M059J (cell line): ENCODE measurements around the gene UBTFL1. TPM values are rescaled to one million over a fixed set of nuclear protein-coding genes. Genes with fewer than 3 reads are reported as not detected.
"Not testable (repeated sequence)": the region's sequence is repeated elsewhere in the genome, so short reads cannot be mapped to it uniquely, and the experiment has no call there.

Source experiments
- DNase-seq: peaks from one replicate; pipeline ENCODE4 v3.0.0-alpha.2; 2012; ENCODE audit warnings: low read depth
- total RNA-seq: library from RNA; depleted of rRNA; stranded (reverse); fragments of >200 nt; shearing (Covaris generic); gene quantifications from 2 replicates; pipeline ENCODE4 v1.2.3, GENCODE V29; 2014; rRNA removed

UBTFL1 gene, protein sequence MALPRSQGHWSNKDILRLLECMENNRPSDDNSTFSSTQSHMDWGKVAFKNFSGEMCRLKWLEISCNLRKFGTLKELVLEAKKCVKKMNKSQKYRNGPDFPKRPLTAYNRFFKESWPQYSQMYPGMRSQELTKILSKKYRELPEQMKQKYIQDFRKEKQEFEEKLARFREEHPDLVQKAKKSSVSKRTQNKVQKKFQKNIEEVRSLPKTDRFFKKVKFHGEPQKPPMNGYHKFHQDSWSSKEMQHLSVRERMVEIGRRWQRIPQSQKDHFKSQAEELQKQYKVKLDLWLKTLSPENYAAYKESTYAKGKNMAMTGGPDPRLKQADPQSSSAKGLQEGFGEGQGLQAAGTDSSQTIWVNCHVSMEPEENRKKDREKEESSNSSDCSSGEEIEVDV
- not detected in 2 replicates for total RNA-seq

DNA sequence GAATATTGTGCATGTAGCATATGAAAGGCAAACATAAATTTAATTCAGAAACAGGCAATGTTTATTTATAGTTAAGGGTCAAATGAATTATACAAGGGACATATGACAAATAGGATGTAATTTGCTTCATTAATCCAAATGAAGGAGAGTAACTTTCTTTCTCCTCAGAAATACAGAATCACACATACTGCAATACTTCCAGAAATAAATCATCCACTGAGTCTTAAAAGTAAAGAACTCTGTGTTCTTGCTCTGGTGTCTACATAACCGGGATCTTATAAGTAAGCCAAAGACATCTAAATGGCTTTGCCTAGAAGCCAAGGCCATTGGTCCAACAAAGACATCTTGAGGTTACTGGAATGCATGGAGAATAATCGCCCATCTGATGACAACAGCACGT lies at the start of gene UBTFL1:
TSS of gene UBTFL1 (plus strand) at position 301 of the 400 bp plus-strand sequence. CDS start at position 301, 0 bp downstream.
- DNase-seq = not testable (repeated sequence)

DNA sequence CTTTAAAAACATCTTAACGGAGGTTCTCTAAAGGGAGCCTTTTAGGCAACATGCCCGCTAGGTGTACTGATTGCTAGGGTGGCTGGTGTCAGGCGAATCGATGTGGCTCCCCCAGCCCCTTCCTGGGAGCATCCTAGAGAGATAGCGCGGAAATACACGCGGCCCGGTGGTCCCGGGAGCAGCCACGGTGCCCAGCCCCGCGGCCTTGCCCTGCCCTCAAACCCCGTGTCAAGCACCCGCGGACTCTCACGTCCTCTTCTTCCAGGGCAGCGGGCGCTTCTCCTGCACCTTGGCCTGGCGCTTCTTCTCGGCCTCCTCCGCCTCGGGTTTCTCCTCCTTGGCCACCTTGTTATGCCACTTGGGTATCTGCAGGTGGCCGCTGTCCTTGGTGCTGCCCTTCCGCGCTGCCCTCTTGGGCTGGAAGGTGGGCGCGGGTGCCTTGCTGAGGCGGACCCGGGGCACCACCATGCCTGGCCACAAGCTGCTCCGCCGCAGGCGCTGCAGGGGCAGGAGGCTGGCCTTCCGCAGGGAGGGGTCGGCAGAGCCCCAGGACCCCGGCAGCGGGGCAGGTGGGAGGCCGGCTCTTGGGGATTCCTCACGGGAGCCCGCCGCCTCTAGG lies 34.0 kb upstream of the UBTFL1 start:
- not testable (repeated sequence) for DNase-seq

DNA sequence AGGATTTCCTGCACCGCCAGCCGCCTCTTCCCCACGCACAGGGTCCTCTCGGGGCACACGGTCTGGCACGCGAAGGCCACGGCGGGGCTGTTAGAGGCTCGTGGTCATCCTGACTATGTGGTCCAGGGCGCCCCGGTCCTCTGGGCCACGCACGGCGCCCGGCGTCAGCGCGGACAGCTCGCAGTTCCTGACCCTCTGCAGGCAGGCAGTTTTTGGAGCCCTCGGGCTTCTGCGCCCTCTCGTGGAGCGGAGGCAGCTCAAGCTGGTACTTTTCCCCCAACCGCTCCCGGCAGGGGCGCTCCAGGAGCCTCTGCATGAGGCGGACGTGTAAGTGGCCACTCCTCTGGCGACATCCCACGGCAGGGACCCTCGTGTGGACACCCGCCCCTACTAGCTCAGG lies 33.4 kb upstream of the UBTFL1 start:
- DNase-seq = not testable (repeated sequence)

DNA sequence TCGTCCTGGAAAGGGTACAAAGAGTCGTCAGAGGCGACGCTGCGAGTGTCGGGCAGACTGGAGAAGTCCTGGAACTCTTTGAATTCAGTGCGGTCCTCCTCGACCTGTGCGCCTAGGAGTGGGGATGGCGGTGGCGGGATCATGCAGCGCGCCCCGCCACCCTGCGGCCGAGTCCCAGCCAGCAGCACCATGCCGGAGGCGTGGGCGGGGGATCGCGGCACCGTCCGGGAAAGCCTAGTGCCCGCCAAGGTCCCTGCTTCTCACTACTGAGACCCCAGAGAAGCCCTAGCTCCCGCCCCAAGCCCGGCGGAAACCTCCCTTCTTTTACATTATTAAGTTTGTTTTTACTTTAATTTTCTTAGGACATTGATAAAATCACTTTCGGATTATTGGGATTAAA lies 32.2 kb upstream of the UBTFL1 start:
- DNase-seq = not testable (repeated sequence)

DNA sequence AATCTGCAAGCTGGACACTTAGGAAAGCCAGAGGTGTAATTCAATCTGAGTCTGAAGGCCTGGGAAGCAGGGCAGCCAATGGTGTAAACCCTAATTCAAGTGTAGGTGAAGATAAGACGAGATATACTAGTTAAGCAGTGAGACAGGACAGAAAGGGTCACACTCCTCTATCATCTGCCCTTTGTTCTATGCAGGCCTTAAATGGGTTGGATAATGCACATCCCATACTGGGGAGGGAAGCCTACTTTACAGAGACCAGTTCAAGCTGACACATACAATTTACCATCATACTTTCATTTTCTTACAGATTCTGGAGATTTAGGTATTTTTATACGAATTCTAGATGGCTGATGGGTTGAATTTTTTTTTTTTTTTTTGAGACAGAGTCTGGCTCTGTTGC lies 3.0 kb downstream of the UBTFL1 start:
- not testable (repeated sequence) for DNase-seq

DNA sequence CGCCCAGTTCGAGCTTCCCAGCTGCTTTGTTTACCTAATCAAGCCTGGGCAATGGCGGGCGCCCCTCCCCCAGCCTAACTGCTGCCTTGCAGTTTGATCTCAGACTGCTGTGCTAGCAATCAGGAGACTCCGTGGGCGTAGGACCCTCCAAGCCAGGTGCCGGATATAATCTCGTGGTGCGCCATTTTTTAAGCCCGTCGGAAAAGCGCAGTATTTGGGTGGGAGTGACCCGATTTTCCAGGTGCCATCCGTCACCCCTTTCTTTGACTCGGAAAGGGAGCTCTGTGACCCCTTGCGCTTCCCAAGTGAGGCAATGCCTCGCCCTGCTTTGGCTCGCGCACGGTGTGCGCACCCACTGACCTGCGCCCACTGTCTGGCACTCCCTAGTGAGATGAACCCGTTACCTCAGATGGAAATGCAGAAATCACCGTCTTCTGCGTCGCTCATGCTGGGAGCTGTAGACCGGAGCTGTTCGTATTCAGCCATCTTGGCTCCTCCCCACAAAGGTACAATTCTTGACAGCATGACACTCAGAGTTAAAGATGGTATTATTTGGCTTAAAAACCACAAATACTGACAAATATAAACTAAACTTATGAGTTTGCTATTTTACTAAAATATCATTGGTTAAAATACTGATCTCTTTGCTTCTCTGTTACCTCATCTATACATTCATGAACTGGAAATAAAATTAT lies 9.6 kb downstream of the UBTFL1 start:
- not testable (repeated sequence) for DNase-seq

DNA sequence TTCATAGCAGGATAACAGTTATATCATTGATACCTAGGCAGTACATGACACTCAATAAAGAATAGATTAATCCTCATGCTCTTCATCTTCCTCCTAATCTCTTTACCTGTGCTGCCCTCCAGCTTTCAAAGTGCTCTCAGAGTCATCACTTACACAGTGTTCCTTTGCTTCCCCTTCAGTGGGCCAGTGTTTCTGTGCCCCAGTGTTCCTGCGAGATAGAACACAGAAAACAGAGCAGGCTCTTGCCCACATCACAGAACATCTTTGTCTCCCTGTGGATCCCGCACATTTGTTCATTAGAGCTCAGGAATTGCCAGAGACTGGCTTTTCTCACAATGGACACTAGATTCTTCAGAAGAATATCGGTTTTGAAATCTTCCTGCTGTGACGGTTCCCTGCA lies 12.5 kb downstream of the UBTFL1 start:
- DNase-seq = not testable (repeated sequence)

DNA sequence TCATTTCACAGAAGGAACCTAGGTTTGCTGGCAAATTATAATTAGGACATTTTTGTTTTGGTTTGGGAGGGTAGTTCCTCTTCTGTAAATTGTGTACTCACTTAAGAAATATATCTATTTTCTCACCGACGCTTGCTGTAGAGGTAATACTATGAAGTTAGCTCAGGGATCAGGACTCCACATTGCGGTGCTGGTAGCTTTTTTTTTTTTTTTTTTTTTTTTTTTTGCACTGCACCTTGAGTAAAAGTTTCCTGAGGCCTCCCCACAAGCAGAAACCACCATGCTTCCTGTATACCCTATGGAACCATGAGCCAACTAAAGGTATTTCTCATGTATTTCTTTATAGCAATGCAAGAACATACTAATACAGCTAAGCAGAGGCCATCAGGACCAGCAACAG lies 14.7 kb downstream of the UBTFL1 start:
- DNase-seq = no peak

DNA sequence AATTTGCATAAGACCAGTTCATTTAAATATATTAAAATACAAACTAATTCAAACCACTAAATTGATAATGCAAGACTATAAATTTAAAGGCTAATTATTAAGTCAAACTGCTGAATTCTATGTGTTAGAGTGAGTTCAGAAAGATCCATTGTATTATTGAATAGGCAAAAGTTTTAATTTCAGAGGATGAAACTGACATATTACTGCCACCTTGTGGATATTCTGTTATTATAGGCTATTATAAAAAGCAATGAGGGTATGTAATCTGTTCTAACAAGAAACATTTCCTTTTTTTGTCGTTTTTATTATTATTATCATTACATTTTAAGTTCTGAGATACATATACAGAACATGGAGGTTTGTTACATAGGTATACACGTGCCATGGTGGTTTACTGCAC lies 27.8 kb downstream of the UBTFL1 start:
- no peak for DNase-seq

DNA sequence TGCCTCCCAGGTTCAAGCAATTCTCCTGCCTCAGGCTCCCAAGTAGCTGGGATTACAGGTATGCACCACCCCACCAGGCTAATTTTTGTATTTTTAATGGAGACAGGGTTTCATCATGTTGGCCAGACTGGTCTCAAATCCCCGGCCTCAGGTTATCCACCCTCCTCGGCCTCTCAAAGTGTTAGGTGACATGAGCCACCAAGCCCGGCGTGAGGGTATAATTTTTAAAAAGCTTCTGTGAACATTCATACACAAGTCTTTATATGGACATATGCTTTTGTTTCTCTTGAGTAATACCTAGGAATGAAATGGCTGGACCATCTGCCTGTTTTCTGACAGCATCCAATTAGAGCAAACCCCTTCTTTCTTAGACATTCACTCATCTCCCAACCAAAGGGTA lies 34.4 kb downstream of the UBTFL1 start:
- DNase-seq = no peak

DNA sequence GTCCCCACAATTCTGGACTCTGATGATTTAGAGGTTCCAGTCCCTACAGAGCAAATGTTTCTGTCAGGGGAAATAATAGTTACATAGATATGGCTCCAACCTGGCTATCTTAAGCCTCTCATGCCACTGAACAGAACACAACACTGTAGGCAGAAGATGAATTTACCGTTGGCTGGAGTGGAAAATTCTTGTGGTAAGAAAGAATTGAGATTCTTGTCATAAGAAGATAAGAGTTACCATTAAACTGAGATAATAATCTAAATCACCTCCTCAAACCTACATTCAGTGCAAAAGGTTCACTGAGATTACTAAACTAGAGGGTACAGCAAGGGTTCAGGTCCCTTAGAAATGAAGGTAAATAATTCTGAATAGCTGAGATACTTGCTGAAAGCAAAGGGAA lies 38.6 kb downstream of the UBTFL1 start:
- no peak for DNase-seq

DNA sequence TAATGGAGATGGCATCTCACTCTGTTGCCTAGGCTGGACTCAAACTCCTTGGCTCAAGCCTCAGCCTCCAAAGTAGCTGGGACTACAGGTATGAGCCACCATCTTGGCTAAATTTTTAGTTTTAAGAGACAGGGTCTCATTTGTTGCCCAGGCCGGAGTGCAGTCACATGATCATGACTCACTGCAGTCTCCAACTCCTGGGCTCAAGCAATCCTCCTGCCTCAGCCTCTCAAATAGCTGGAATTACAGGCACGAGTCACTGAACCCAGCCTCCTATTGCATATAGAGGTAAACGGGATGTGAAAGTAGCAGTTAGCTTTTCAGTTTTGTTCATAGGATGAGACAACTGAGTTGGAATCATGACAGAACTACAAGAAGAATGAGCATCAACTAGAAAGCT lies 39.2 kb downstream of the UBTFL1 start:
- DNase-seq = no peak

DNA sequence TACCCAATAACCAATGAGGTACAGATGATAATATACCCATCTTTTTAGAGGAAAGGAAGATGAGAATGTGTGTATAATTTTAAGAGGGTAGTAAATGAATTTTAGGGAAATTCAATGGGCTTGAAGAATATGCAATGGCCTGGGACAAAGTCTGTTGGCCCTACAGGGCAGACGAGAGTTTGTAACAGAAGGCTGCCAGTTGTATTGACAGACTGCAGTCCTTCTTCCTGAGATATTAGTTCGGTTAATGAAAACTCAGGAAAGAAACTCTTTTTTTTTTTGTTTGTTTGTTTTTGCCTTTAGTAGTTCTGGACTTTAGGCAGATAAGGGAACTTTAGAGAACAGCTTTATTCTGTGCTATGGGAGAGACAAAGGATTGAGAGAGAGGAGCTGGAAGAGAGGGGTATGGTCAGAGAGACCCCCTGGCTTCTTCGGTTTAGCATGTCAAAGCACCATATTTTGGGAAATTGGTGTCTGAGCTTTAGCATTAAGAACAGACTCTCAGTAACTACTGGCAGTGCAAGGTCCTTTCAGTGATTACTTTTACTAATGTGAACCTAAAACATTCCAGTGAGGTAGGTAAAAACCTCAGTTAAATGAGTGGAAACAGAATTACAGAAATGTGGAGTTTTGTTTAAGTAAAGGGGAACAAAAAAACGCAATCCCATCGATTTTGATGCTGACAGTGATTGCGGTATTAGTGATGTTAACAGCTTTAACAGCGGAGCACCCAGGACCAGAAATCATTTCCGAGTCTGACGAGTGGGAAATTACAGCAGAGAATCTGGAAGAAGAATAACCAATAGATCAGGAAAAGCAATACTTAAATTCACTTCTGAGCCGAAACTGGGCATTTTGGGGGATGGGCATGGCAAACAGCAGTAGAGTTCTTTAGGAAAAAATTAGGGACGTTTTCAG lies 48.1 kb downstream of the UBTFL1 start:
- no peak for DNase-seq

DNA sequence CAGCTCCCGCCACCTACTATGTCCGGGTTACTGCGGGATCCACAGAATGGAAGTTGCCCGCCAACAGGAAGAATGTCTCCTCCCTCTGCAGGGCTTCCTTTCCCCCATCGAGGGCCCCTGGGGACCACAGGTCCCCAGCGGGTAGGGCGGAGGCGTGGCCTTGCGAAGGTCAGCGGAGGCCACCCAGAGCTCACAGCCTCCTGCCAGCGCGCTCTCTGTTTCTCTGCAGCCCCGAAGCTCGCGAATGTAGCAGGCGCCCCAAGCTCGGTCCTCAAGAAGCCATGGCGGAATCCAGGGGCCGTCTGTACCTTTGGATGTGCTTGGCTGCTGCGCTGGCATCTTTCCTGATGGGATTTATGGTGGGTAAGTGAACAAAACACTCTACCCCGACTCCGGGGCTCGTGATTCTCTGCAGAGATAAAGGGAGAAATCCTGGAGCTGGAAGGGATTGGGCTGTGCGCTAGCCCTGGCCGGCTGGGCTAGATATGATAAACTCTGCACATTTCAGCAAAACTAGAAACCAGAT lies 48.8 kb downstream of the UBTFL1 start, which contains the start of gene NAALAD2:
TSS of gene NAALAD2 (plus strand) at position 186 of the 526 bp plus-strand sequence. CDS start at position 282, 96 bp downstream.
- peak; percentile 16 for DNase-seq

DNA sequence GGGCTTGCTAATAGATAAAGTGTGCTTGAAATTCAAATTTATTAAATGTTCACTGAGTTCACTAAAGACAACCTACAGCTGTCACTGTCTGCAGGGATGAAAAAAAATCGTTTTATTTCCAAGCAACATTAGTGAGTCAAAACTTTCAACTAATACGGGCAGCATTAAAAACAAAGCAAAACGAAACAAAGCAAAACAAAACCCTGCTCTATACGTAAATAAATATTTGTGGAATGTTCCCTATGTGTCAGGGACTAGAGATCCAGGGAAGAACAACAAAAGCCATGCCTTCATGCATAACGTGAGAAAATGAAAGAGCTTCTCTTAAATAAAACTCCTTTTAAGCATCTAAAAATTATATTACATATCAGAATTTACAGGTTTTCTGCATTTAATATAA lies 49.3 kb downstream of the UBTFL1 start:
- no peak for DNase-seq

Other genes with a start within 250 kb of the UBTFL1 start
- gene TRIM64B, start 207.5 kb upstream of the UBTFL1 start, total RNA-seq = not detected in 2 replicates
- gene TRIM49D1, start 163.7 kb upstream of the UBTFL1 start, total RNA-seq = not detected in 2 replicates
- not detected in 2 replicates for gene TRIM49D2, start 161.9 kb upstream of the UBTFL1 start, total RNA-seq
- not detected in 2 replicates for gene TRIM64, start 119.9 kb upstream of the UBTFL1 start, total RNA-seq
- gene TRIM49C, start 54.8 kb upstream of the UBTFL1 start, total RNA-seq = not detected in 2 replicates
- 0.15 TPM in 1 of 2 replicates, not detected in the other for gene NAALAD2, start 48.7 kb downstream of the UBTFL1 start, total RNA-seq
- 45.1 and 46.5 TPM in 2 replicates for gene CHORDC1, start 137.1 kb downstream of the UBTFL1 start, total RNA-seq